ENCODE results near the gene GRID1. TPM values are rescaled to one million over a fixed set of nuclear protein-coding genes. Genes with fewer than 3 reads are reported as not detected.

GRID1 gene
- total and polyA plus RNA-seq, 5 donors = 0.06 to 1.8 (median 0.29) TPM

DNA sequence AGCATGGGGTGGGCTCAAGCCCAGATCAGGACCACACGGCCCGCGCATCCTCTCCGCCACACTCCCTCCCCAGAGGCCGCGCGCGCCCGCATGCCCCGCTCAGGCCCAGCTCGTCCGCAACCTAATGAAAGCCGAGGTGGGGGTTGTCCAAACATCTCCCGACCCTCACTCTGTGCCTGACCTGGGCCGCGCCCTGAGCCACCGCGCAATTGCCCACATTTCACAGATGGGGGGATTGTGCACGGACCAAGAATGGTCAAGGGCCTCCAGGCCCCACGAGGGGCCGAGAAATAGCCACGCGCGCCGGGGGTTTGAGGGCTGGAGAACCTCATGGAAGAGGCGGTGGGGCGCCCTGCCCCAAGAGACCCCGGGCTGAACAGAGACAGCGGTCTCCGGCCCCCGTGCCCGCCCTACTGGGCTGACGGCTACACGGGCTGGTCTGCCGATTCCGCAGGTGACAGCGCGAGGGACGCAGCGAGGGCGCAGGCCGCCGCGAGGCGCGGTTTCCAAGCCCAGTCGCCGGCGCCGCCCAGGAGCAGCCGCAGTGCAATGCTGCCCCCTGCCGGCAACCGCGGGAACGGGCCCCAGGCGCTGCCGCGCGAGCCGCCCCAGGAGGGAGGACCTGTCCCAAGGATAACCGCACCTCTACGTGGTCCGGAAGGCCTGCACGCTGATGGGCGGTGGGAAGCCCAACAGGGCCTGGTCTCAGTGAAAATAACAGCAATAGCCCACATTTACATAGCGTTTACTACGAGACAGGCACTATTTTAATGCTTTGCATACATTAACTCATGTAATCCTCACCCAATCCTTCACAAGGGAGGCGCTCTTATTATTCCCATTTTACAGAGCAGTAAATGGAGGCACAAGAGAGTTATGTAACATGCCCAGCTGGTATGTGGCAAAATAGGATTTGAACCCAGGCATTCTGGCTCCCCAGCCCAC lies 10.5 kb upstream of the GRID1 start:
- Histone ChIP-seq H3K9me3 (ENCODE audit: control insufficient read depth, low read length) (no peaks in the 10 kb centered on the region), H3K27ac (ENCODE audit: low read length) (no peak overlapping the region), H3K4me3 (ENCODE audit: low read length) (no peak overlapping the region), H3K27me3 (ENCODE audit: control insufficient read depth, insufficient read depth) (peaks cover 3% of the 10 kb centered on the region), H3K4me1 (ENCODE audit: control insufficient read depth, insufficient read depth, low read length) (no peaks in the 10 kb centered on the region)
- ATAC-seq = peak; percentile 82 to 93
- intact Hi-C loops (cut with DNase I) = loop anchor here in 3 of 4 donors (5.0 to 10.0 kb wide), 5 partner anchors 382 to 1832 kb away; no protein-coding TSS in a partner anchor
- WGBS = 16% methylated on average over 68 of the region's 68 CpGs
- peak; percentile 75 to 89 (median 88) for DNase-seq

GRCh38 chr10:86376403-86376802 lies 9.8 kb upstream of the GRID1 start:
- no peak overlapping the region for H3K27ac ChIP-seq (ENCODE audit: low read length)
- 77% methylated on average over 7 of the region's 7 CpGs for WGBS
- no peak for ATAC-seq
- peak in 1 of 3 donors; percentile 11 for DNase-seq
- H3K9me3 ChIP-seq (ENCODE audit: control insufficient read depth, low read length) = no peaks in the 10 kb centered on the region
- H3K4me3 ChIP-seq (ENCODE audit: low read length) = no peak overlapping the region
- intact Hi-C loops (cut with DNase I) = loop anchor here in 3 of 4 donors (5.0 to 10.0 kb wide), 5 partner anchors 382 to 1832 kb away; no protein-coding TSS in a partner anchor
- peaks cover 1% of the 10 kb centered on the region for H3K27me3 ChIP-seq (ENCODE audit: control insufficient read depth, insufficient read depth)
- no peaks in the 10 kb centered on the region for H3K4me1 ChIP-seq (ENCODE audit: control insufficient read depth, insufficient read depth, low read length)

- ATAC-seq = no peak
- intact Hi-C loops (cut with DNase I) = loop anchor here in 3 of 4 donors (5.0 to 10.0 kb wide), 5 partner anchors 380 to 1830 kb away; no protein-coding TSS in a partner anchor
- 82% methylated on average over 8 of the region's 8 CpGs for WGBS
- Histone ChIP-seq H3K27me3 (ENCODE audit: control insufficient read depth, insufficient read depth) (no peaks in the 10 kb centered on the region), H3K9me3 (ENCODE audit: control insufficient read depth, low read length) (no peaks in the 10 kb centered on the region), H3K4me3 (ENCODE audit: low read length) (no peak overlapping the region), H3K27ac (ENCODE audit: low read length) (no peak overlapping the region), H3K4me1 (ENCODE audit: control insufficient read depth, insufficient read depth, low read length) (no peaks in the 10 kb centered on the region)
- no peak for DNase-seq
Observed at GRCh38 chr10:86375204-86375603, 8.6 kb upstream of the GRID1 start.

GRCh38 chr10:86374664-86375063 lies 8.1 kb upstream of the GRID1 start:
- H3K4me3 ChIP-seq (ENCODE audit: low read length) = no peak overlapping the region
- DNase-seq (no peak), ATAC-seq (no peak)
- no peaks in the 10 kb centered on the region for H3K4me1 ChIP-seq (ENCODE audit: control insufficient read depth, insufficient read depth, low read length)
- H3K9me3 ChIP-seq (ENCODE audit: control insufficient read depth, low read length) = no peaks in the 10 kb centered on the region
- WGBS = 48% methylated on average over 8 of the region's 8 CpGs
- no peak overlapping the region for H3K27ac ChIP-seq (ENCODE audit: low read length)
- intact Hi-C loops (cut with DNase I) = loop anchor here in 3 of 4 donors (5.0 to 10.0 kb wide), 5 partner anchors 380 to 1830 kb away; no protein-coding TSS in a partner anchor
- no peaks in the 10 kb centered on the region for H3K27me3 ChIP-seq (ENCODE audit: control insufficient read depth, insufficient read depth)

DNA sequence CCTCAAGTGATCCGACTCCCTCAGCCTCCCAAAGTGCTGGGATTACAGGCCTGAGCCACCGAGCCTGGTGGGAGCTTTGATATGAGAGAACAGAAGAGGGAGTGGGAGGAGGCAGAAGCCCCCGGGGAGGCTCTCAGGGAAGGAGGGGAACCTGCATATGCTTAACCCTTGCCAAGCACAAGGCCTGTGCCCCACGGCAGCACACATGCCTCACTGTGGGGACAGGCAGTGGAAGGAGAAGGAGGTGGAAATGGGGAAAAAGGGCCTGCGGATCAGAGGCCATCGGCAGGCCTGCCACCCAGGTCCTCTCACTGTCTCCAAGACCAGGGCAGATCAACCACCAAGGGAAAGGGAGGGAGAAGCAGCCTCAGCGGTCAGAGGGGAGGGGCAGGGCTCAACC lies 7.2 kb upstream of the GRID1 start:
- Histone ChIP-seq H3K4me1 (ENCODE audit: control insufficient read depth, insufficient read depth, low read length) (no peaks in the 10 kb centered on the region), H3K27me3 (ENCODE audit: control insufficient read depth, insufficient read depth) (no peaks in the 10 kb centered on the region), H3K9me3 (ENCODE audit: control insufficient read depth, low read length) (no peaks in the 10 kb centered on the region), H3K4me3 (ENCODE audit: low read length) (no peak overlapping the region), H3K27ac (ENCODE audit: low read length) (no peak overlapping the region)
- 71% methylated on average over 7 of the region's 7 CpGs for WGBS
- no peak for DNase-seq
- ATAC-seq = no peak
- intact Hi-C loops (cut with DNase I) = loop anchor here in 3 of 4 donors (10.0 kb wide), 4 partner anchors 379 to 1829 kb away; no protein-coding TSS in a partner anchor

GRCh38 chr10:86373251-86373650 lies 6.7 kb upstream of the GRID1 start:
- Histone ChIP-seq H3K4me3 (ENCODE audit: low read length) (no peak overlapping the region), H3K9me3 (ENCODE audit: control insufficient read depth, low read length) (no peaks in the 10 kb centered on the region), H3K27ac (ENCODE audit: low read length) (no peak overlapping the region), H3K4me1 (ENCODE audit: control insufficient read depth, insufficient read depth, low read length) (no peaks in the 10 kb centered on the region), H3K27me3 (ENCODE audit: control insufficient read depth, insufficient read depth) (no peaks in the 10 kb centered on the region)
- ATAC-seq = no peak
- intact Hi-C loops (cut with DNase I) = loop anchor here in 3 of 4 donors (10.0 kb wide), 4 partner anchors 378 to 1828 kb away; no protein-coding TSS in a partner anchor
- 87% methylated on average over 3 of the region's 3 CpGs for WGBS
- DNase-seq = no peak

GRCh38 chr10:86372784-86373239 lies 6.2 kb upstream of the GRID1 start:
- H3K4me1 ChIP-seq (ENCODE audit: control insufficient read depth, insufficient read depth, low read length) = no peaks in the 10 kb centered on the region
- DNase-seq (no peak), ATAC-seq (no peak)
- no peak overlapping the region for H3K4me3 ChIP-seq (ENCODE audit: low read length)
- no peak overlapping the region for H3K27ac ChIP-seq (ENCODE audit: low read length)
- WGBS = 89% methylated on average over 5 of the region's 5 CpGs
- H3K27me3 ChIP-seq (ENCODE audit: control insufficient read depth, insufficient read depth) = no peaks in the 10 kb centered on the region
- intact Hi-C loops (cut with DNase I) = loop anchor here in 3 of 4 donors (10.0 kb wide), 4 partner anchors 378 to 1828 kb away; no protein-coding TSS in a partner anchor
- no peaks in the 10 kb centered on the region for H3K9me3 ChIP-seq (ENCODE audit: control insufficient read depth, low read length)

GRCh38 chr10:86372119-86372783 lies 5.7 kb upstream of the GRID1 start:
- no peak overlapping the region for H3K4me3 ChIP-seq (ENCODE audit: low read length)
- intact Hi-C loops (cut with DNase I) = loop anchor here in 3 of 4 donors (10.0 kb wide), 4 partner anchors 377 to 1827 kb away; no protein-coding TSS in a partner anchor
- no peak overlapping the region for H3K27ac ChIP-seq (ENCODE audit: low read length)
- 68% methylated on average over 7 of the region's 7 CpGs for WGBS
- H3K27me3 ChIP-seq (ENCODE audit: control insufficient read depth, insufficient read depth) = no peaks in the 10 kb centered on the region
- no peaks in the 10 kb centered on the region for H3K4me1 ChIP-seq (ENCODE audit: control insufficient read depth, insufficient read depth, low read length)
- no peak for ATAC-seq
- H3K9me3 ChIP-seq (ENCODE audit: control insufficient read depth, low read length) = no peaks in the 10 kb centered on the region
- no peak for DNase-seq

DNA sequence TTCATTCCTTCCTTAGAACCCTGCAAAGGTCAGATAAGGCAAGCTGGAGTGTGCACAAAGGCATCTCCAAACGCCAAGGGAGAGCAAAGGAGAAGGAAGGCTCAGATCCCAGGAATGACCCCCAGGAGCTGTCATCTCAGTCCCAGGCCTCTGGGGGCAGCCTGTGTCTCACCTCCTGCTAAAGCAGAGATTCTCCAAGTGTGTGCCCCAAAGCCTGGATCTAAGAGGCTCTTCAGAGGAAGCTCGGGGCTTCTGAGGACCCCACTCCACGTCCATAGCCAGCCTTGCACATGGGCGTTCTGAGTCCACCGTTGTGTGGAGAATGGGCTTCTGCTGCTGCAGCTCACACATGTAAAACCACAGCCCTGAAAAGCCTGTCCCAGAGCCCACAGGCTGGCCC lies 5.1 kb upstream of the GRID1 start:
- Histone ChIP-seq H3K4me3 (ENCODE audit: low read length) (no peak overlapping the region), H3K4me1 (ENCODE audit: control insufficient read depth, insufficient read depth, low read length) (no peaks in the 10 kb centered on the region), H3K9me3 (ENCODE audit: control insufficient read depth, low read length) (no peaks in the 10 kb centered on the region), H3K27me3 (ENCODE audit: control insufficient read depth, insufficient read depth) (no peaks in the 10 kb centered on the region), H3K27ac (ENCODE audit: low read length) (no peak overlapping the region)
- ATAC-seq (no peak), DNase-seq (no peak)
- intact Hi-C loops (cut with DNase I) = loop anchor here in 3 of 4 donors (10.0 kb wide), 4 partner anchors 377 to 1827 kb away; no protein-coding TSS in a partner anchor
- WGBS = 84% methylated on average over 5 of the region's 5 CpGs

DNA sequence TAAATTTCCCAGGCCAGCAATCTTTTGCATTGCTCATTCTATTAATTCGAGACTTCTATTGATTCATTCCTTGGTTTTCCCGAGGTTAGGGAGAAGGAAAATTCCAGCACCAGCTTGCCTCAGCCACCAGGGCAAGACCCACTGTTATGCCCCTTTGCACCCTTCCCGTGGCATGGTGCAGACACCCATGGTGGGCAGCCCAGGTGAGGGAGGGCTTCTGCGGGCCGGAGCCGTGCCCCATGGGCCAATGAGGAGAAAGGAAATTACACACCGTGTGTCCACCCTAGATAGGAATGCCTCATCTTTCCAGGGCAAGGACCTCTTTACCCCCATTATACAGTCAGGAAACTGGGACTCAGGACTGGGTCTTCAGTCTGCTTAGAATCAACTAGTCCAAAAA lies 4.5 kb upstream of the GRID1 start:
- no peak overlapping the region for H3K27ac ChIP-seq (ENCODE audit: low read length)
- no peaks in the 10 kb centered on the region for H3K4me1 ChIP-seq (ENCODE audit: control insufficient read depth, insufficient read depth, low read length)
- no peaks in the 10 kb centered on the region for H3K27me3 ChIP-seq (ENCODE audit: control insufficient read depth, insufficient read depth)
- H3K9me3 ChIP-seq (ENCODE audit: control insufficient read depth, low read length) = no peaks in the 10 kb centered on the region
- ATAC-seq = no peak
- no peak for DNase-seq
- 84% methylated on average over 7 of the region's 7 CpGs for WGBS
- no peak overlapping the region for H3K4me3 ChIP-seq (ENCODE audit: low read length)
- intact Hi-C loops (cut with DNase I) = loop anchor here in 3 of 4 donors (10.0 kb wide), 4 partner anchors 376 to 1826 kb away; no protein-coding TSS in a partner anchor
